ENCODE measurements around the gene SEMG2.

SEMG2 gene

GRCh38 chr20:45235995-45236394, 14.8 kb downstream of the SEMG2 start:
- DNase-seq, result no peak

DNA sequence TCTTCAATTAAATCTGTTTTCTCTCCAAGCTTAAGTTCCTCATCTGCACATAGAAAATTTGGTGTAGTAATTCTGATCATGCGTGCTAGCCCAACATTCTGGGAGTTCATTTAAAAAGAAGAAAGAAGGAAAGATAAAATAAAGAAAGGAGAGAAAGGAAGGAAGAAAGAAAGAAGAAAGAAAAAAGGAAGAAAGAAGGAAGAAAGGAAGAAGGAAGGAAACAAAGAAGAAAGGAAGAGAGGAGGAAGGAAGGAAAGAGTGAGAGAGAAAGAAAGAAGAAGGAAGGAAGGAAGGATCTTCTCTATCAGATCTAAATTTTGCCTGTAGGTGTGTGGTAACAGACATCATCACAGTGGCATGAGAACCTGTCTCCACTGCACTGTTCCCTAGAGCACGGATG, 17.0 kb downstream of the SEMG2 start:
- DNase-seq, result no peak

DNA sequence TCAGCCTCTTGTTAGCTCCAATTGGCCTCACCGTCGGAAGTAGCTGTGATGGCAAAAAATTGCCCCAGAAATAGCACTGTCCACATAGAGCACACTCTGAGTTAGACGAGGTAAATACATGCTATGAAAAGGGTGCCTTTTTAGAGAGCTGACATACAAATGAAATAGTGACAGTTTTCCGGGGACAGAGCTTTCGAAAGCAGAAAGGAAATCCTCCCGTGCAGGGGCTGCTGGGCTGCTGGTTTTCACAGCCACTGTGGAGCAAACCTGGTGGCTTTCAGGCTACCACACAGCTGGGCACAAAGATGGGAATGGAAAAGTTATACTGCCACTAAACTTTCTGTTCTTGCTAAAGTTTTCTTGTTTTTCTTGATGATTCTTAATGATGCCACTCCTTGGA, 24.9 kb downstream of the SEMG2 start:
- no peak for DNase-seq

DNA sequence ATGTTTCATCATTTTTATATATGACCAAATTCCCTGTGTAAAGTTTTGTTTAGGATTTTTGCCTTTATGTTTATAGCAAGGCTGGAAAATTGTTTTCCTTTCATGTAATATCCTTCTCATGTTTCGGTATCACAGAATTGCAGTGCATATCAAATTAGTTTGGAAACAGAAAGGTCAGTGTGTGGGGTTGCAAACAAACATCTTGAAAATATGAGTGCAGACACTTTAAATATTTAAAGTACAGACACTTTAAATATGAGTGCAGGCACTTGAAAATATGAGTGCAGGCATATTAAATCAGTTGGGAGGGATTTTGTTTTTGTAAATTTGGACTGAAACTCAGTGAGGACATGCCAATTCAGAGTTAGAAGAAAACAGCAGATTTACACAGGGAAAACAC, 26.7 kb downstream of the SEMG2 start:
- no peak for DNase-seq

DNA sequence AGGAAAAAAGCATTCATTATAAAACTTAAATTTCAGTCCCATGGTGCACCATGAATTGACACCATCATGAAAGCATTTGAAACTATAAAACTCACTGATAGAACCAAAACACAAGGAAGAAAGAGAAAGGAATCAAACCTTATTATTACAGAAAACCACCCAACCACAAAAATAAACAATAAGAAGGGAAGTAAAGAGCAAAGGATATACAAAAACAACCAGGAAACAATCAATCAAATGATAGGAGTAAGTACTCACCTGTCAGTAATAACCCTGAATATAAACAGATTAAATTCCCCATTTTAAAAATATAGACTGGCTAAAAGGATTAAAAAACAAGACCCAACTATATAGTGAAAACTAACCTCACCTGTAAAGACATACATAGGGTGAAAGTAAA, 27.4 kb downstream of the SEMG2 start:
- no peak for DNase-seq

GRCh38 chr20:45251884-45252560, 30.8 kb downstream of the SEMG2 start:
- DNase-seq, result no peak

- no peak for DNase-seq
Observed at GRCh38 chr20:45253261-45253660, 32.1 kb downstream of the SEMG2 start.

DNA sequence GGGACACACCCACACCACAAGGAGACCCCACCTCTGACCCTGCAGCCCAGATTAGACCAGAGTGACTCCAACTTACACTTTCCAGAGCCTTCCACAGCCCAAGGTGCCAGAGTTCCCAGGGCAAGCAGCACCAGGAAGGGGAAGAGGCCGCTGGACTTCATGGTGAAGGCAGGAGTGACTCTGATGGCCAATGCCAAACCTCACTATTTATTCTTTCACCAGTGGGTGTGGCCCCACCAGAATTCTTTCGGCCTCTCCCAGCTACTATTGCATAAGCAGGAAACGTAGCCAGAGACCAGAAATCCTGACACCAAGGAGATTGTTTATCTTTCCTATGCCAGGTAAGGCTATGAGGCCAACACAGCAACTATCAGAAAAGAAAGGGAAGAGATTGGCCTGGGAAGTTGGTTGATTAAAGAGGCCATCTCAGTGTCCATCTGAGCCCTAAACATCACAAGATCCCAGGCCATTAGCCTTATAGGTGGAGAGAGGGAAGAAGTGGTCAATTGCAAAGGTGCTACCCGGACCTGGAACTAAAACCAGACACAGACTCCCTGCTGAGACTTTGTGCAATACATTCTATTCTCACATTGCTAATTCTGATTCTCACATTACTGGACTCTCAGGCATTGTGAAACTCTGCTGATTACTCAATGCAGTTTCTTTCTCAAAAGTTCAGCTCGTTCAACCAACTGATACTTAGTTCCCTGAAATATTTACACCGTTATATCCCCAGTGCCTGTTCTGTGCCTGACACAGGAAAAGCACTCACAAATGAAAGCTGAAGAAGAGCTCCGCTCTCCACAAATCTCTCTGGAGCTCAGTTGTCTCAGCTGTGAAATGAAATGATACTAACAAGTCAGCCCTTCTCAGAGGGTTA, 33.5 kb downstream of the SEMG2 start, which contains the start of gene SLPI:
Gene SLPI (minus strand): TSS at position 182 of the 880 bp plus-strand sequence. CDS start 21 bp downstream, at position 161.
- no peak for DNase-seq

GRCh38 chr20:45257161-45257560, 36.0 kb downstream of the SEMG2 start:
- no peak for DNase-seq

DNA sequence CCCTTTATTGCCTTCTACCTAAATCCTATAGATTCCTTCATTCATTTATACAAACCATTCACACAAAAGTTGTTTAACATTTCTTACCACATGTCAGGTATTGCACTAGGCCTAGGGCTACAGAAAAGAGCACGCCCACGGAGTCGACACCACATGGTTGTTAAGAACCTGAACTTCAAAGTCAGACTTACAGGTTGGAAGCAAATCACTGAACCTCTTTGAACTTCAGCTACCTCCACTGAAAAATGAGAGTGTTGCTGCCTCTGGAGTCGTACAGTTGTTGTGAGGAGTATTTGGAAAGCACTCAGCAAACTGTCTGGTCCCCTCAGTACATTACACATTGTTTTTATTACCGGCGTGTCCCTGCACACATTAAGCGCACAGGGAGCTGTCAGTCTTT, 36.5 kb downstream of the SEMG2 start:
- no peak for DNase-seq

- DNase-seq, result no peak
Observed at GRCh38 chr20:45258259-45258658, 37.1 kb downstream of the SEMG2 start.

- no peak for DNase-seq
Observed at GRCh38 chr20:45258664-45259063, 37.5 kb downstream of the SEMG2 start.

- no peak for DNase-seq
Observed at GRCh38 chr20:45263556-45264266, 42.5 kb downstream of the SEMG2 start.

- no peak for DNase-seq
Observed at GRCh38 chr20:45266977-45267376, 45.8 kb downstream of the SEMG2 start.

GRCh38 chr20:45268531-45268930, 47.4 kb downstream of the SEMG2 start:
- DNase-seq, result no peak

- no peak for DNase-seq
Observed at GRCh38 chr20:45269056-45269455, 47.9 kb downstream of the SEMG2 start.

DNA sequence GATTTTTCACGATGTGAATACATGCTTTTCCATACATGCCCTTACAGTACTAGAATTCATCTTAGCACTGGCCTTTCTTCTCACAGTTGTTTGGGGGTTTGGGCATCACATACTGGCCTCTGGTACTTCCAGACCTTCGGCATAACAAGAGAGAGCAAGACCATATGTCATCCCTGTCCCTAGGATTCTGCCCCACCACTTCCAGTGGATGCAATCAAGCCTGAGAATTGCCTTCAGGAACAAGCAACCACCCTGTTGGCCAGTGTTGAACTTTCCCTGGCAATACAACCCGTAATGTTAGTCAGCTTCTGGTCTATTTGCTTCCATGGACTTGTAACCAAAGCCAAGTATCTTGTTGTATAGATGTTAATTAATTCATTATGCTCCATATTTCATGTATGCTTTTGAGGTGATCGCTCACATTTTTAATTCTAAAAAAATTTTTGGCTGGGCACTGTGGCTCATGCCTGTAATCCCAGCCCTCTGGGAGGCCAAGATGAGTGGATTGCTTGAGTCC, 48.6 kb downstream of the SEMG2 start:
- no peak for DNase-seq

Data from NCI-H748 treated with DMSO at 0.1 percent for 48 hours (cell line).